ENCODE data around the gene RLBP1. TPM values are rescaled to one million over a fixed set of nuclear protein-coding genes. Genes with fewer than 3 reads are reported as not detected.

RLBP1 gene
- total and polyA plus RNA-seq, 2 of the 4 experiments (the other 2 are of a cell fraction) = not detected

DNA sequence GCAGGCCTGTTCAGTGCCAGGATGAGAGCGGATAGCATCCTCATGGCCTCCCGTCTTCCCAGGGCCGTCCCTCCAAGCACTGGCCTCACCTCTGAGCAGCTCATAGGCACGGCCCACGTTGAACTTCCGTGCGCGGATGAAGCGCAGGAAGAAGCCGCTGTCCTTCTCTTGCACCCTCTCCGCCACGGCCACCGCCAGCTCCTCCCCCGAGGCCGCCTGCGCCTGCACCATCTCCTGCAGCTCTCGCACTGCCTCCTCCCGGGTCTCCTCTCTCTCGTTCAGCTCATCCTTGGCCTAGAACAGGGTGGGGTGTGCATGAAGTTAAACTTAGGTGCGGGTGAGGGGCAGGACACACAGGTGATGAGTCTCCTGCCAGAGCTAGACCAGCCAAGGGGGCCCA is 4.3 kb downstream of the RLBP1 start:
- dilution Hi-C loops (cut with HindIII; ENCODE audit: low sequenced_read_pairs, unreplicated experiment) = no loop called here
- no peak overlapping the region for H2BK15ac ChIP-seq (ENCODE audit: low read depth, low read length)

More for the DNA sequence above, 4.3 kb downstream of the RLBP1 start:
- Histone ChIP-seq H3K18ac (ENCODE audit: low read depth, low read length) (no peak overlapping the region), H3K14ac (replicated peaks; ENCODE audit: low read depth, low read length) (no peak overlapping the region), H3K4ac (ENCODE audit: low read depth, low read length) (no peak overlapping the region), H3K79me1 (ENCODE audit: low read depth in 1 of 2, low read length in 2 of 2) (no peaks in the 10 kb centered on the region), H3K36me3 (ENCODE audit: control insufficient read depth, insufficient read depth, low read length) (no peaks in the 10 kb centered on the region), H2BK5ac (ENCODE audit: low read depth, low read length, poor library complexity, severe bottlenecking) (no peak overlapping the region), H2BK20ac (ENCODE audit: low read depth, low read length) (no peak overlapping the region), H2AK9ac (replicated peaks; ENCODE audit: low read depth, low read length, poor library complexity) (no peak overlapping the region), H3K56ac (ENCODE audit: extremely low read depth, insufficient read depth, low read length) (no peak overlapping the region), H4K8ac (ENCODE audit: low read depth in 2 of 2, low read length in 2 of 2) (no peak overlapping the region), H3K27ac (ENCODE audit: insufficient read depth, low read length) (no peak overlapping the region), H2AFZ (replicated peaks; ENCODE audit: low read length, poor library complexity) (no peak overlapping the region), H2BK120ac (ENCODE audit: low read depth, low read length) (no peak overlapping the region), H3K9me1 (ENCODE audit: insufficient read depth, low read length) (no peaks in the 10 kb centered on the region), H4K20me1 (ENCODE audit: insufficient read depth, low read length) (no peaks in the 10 kb centered on the region), H2AK5ac (ENCODE audit: low read depth, low read length) (no peak overlapping the region), H3K23ac (ENCODE audit: low read depth, low read length) (no peak overlapping the region), H3K4me3 (ENCODE audit: insufficient read depth, low read depth, low read length) (no peak overlapping the region), H4K5ac (ENCODE audit: low read depth, low read length) (no peak overlapping the region), H3K9ac (ENCODE audit: low read depth, low read length) (no peak overlapping the region), H4K91ac (ENCODE audit: insufficient read depth, low read depth, low read length) (no peak overlapping the region), H3K27me3 (ENCODE audit: control insufficient read depth, insufficient read depth, low read length) (peaks cover 32% of the 10 kb centered on the region), H3K4me2 (ENCODE audit: low read depth, low read length) (no peak overlapping the region), H3K9me3 (ENCODE audit: control insufficient read depth, insufficient read depth, low read length) (no peaks in the 10 kb centered on the region), H3K4me1 (ENCODE audit: control insufficient read depth, insufficient read depth, low read length) (no peaks in the 10 kb centered on the region)
- ATAC-seq (ENCODE audit: low read depth) = no peak
- no peak for DNase-seq
- TF ChIP-seq, protein P1, sequence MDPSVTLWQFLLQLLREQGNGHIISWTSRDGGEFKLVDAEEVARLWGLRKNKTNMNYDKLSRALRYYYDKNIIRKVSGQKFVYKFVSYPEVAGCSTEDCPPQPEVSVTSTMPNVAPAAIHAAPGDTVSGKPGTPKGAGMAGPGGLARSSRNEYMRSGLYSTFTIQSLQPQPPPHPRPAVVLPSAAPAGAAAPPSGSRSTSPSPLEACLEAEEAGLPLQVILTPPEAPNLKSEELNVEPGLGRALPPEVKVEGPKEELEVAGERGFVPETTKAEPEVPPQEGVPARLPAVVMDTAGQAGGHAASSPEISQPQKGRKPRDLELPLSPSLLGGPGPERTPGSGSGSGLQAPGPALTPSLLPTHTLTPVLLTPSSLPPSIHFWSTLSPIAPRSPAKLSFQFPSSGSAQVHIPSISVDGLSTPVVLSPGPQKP (IDR thresholded peaks at IDR 0.05; ENCODE audit: borderline replicate concordance, low read depth, low read length) = no peak
- ChIA-PET POLR2A (ENCODE audit: unreplicated experiment) (no interaction called here), CTCF (interaction anchor here (1.7 kb wide), 1 partner anchor 10 kb away, joined by 5 read pairs; no protein-coding TSS in a partner anchor)
- in situ Hi-C loops (cut with MboI; ENCODE audit: low sequenced_read_pairs) = no loop called here
- no TSS peak for BruUV-seq (replicated peaks)
- WGBS, 2 experiments (ENCODE audit: extremely low coverage in 2 of 2, insufficient read length in 1 of 2) = 93% methylated on average over 7 of the region's 20 CpGs; no CpG with 5 or more reads in 1 of the 2 experiments
- intact Hi-C loops (cut with micrococcal nuclease) = no loop called here
